Hepatocyte (in vitro differentiated cells): Measurements from ENCODE around the gene TAPT1. TPM values are rescaled to one million over a fixed set of nuclear protein-coding genes. Genes with fewer than 3 reads are reported as not detected.

Experiments used
- DNase-seq: peaks from one replicate; pipeline ENCODE4 v3.0.0-alpha.2; 2016; ENCODE audit warnings: low spot score
- H2AFZ ChIP-seq: fragments of 200-600 bp; sonication (generic); 2 replicates; pipeline ENCODE4 v1.6.0; 2016; ENCODE audit warnings: antibody characterized with exemption, mild to moderate bottlenecking
- H3K27ac ChIP-seq: fragments of 200-600 bp; sonication (generic); 2 replicates; pipeline ENCODE4 v1.5.1; 2016; ENCODE audit warnings: mild to moderate bottlenecking
- H3K27me3 ChIP-seq: fragments of 200-600 bp; sonication (generic); 2 replicates; pipeline ENCODE4 v1.6.1; 2016
- H3K36me3 ChIP-seq: fragments of 200-600 bp; sonication (generic); replicated peaks from 2 replicates; pipeline ENCODE4 v1.5.1; 2016; ENCODE audit warnings: low read depth; ENCODE audit not compliant: insufficient read depth
- H3K4me1 ChIP-seq: fragments of 200-600 bp; sonication (generic); 2 replicates; pipeline ENCODE4 v1.5.1; 2016; ENCODE audit warnings: mild to moderate bottlenecking, moderate library complexity; ENCODE audit not compliant: insufficient read depth
- H3K4me2 ChIP-seq: fragments of 200-600 bp; sonication (generic); 2 replicates; pipeline ENCODE4 v1.6.0; 2016
- H3K4me3 ChIP-seq: fragments of 200-600 bp; sonication (generic); 2 replicates; pipeline ENCODE4 v1.5.1; 2016; ENCODE audit warnings: mild to moderate bottlenecking
- H3K79me2 ChIP-seq: fragments of 200-600 bp; sonication (generic); 2 replicates; pipeline ENCODE4 v1.6.0; 2017; ENCODE audit warnings: mild to moderate bottlenecking
- H3K9me2 ChIP-seq: fragments of 200-600 bp; sonication (generic); replicated peaks from 2 replicates; pipeline ENCODE4 v1.6.0; 2017; ENCODE audit warnings: mild to moderate bottlenecking; ENCODE audit not compliant: insufficient read depth
- H3K9me3 ChIP-seq: fragments of 200-600 bp; sonication (generic); 2 replicates; pipeline ENCODE4 v1.5.1; 2016; ENCODE audit warnings: low read depth, mild to moderate bottlenecking
- H4K20me1 ChIP-seq: fragments of 200-600 bp; sonication (generic); 2 replicates; pipeline ENCODE4 v1.6.0; 2016; ENCODE audit warnings: mild to moderate bottlenecking; ENCODE audit not compliant: insufficient read depth, poor library complexity, severe bottlenecking
- EZH2 ChIP-seq: fragments of 200-600 bp; sonication (generic); IDR thresholded peaks from 2 replicates; pipeline ENCODE4 v1.6.1; 2016; ENCODE audit warnings: antibody characterized with exemption, mild to moderate bottlenecking, borderline replicate concordance
- EZH2phosphoT487 ChIP-seq: fragments of 200-600 bp; sonication (generic); IDR thresholded peaks from one replicate; pipeline ENCODE4 v1.6.1; 2018; ENCODE audit warnings: antibody characterized with exemption, mild to moderate bottlenecking, low read depth, moderate library complexity; ENCODE audit not compliant: unreplicated experiment, severe bottlenecking
- WGBS: methylation state at CpG from one replicate; pipeline ENCODE4 v1.1.6; 2016; ENCODE audit warnings: low lambda C conversion rate; ENCODE audit errors: missing lambda C conversion rate; 5-methylcytosine and 5-hydroxymethylcytosine counted together
- polyA plus RNA-seq: library from polyadenylated mRNA; unstranded; fragments of >200 nt; fragmentation: Nextera tagmentation; extraction: Ambion mirVana; gene quantifications from 2 replicates; pipeline ENCODE4 v1.2.1, GENCODE V29; 2016
- total RNA-seq: library from RNA; depleted of rRNA; stranded (reverse); fragments of >200 nt; gene quantifications from 2 replicates; pipeline ENCODE4 v1.2.3, GENCODE V29; 2014
- TF ChIP-seq, protein P1 (sequence below): fragments of 200-600 bp; sonication (generic); IDR thresholded peaks from 2 replicates; pipeline ENCODE4 v1.5.1; 2016; ENCODE audit warnings: antibody characterized with exemption, mild to moderate bottlenecking; ENCODE audit not compliant: poor library complexity

Gene TAPT1
- total and polyA plus RNA-seq, 2 experiments from 2014 or later: 12.9 to 19.3 TPM

DNA sequence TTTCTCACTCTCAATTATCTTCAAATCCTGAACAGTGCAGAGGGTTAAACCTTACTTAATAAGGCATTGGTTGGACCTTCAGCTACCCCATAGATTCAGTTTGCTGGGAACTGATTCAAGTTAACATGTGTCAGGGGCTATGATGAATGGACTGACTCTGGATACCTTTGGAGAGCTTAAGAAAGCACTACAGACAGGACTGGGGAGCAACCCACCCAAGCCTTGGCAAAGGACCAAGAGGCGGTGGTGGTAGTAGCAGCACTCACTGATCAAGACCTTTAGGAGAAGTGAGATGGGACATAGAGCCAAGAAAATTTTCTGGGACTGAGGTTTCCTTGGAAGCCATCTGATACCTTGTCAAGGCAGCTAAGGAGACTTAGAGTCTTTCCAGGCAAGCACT, 43.0 kb upstream of the TAPT1 start:
- Histone ChIP-seq H3K36me3 (no peaks in the 10 kb centered on the region), H3K27me3 (no peaks in the 10 kb centered on the region), H3K4me2 (no peak overlapping the region), H2AFZ (no peak overlapping the region), H3K4me3 (no peak overlapping the region), H3K79me2 (no peaks in the 10 kb centered on the region), H3K9me2 (no peaks in the 10 kb centered on the region), H3K27ac (no peak overlapping the region), H3K9me3 (no peaks in the 10 kb centered on the region), H3K4me1 (no peaks in the 10 kb centered on the region), H4K20me1 (no peaks in the 10 kb centered on the region)
- no peak for DNase-seq
- TF ChIP-seq EZH2 (no peak), EZH2phosphoT487 (no peak)
- TF ChIP-seq, protein P1, sequence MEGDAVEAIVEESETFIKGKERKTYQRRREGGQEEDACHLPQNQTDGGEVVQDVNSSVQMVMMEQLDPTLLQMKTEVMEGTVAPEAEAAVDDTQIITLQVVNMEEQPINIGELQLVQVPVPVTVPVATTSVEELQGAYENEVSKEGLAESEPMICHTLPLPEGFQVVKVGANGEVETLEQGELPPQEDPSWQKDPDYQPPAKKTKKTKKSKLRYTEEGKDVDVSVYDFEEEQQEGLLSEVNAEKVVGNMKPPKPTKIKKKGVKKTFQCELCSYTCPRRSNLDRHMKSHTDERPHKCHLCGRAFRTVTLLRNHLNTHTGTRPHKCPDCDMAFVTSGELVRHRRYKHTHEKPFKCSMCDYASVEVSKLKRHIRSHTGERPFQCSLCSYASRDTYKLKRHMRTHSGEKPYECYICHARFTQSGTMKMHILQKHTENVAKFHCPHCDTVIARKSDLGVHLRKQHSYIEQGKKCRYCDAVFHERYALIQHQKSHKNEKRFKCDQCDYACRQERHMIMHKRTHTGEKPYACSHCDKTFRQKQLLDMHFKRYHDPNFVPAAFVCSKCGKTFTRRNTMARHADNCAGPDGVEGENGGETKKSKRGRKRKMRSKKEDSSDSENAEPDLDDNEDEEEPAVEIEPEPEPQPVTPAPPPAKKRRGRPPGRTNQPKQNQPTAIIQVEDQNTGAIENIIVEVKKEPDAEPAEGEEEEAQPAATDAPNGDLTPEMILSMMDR: no peak
- WGBS: 100% methylated on average over 1 of the region's 1 CpG

DNA sequence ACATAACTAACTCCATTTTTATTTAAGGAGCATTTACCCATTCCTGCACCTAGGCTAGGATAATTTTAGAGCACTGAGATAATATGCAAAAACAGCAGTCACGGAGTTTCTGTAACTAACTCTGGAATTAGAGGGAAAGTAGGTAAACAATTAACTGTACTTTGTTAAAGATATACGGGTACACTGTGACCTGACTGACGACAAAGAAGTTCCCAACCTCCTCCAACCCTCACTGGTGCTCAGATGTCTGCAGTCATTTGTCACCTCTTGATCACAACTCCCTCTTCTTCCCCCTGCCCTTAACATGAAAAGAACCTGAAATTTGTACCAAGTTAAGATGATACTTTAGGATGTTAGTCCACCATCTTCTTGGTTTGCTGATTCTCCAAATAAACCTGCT, 42.0 kb upstream of the TAPT1 start:
- TF ChIP-seq EZH2phosphoT487: no peak
- no peak for TF ChIP-seq EZH2
- TF ChIP-seq, protein P1: no peak
- H3K4me1 ChIP-seq: no peaks in the 10 kb centered on the region
- H3K4me3 ChIP-seq: no peak overlapping the region
- no peaks in the 10 kb centered on the region for H3K36me3 ChIP-seq
- no peaks in the 10 kb centered on the region for H3K9me3 ChIP-seq
- H3K9me2 ChIP-seq: no peaks in the 10 kb centered on the region
- no peaks in the 10 kb centered on the region for H3K79me2 ChIP-seq
- H3K4me2 ChIP-seq: no peak overlapping the region
- H3K27ac ChIP-seq: no peak overlapping the region
- H2AFZ ChIP-seq: no peak overlapping the region
- H3K27me3 ChIP-seq: no peaks in the 10 kb centered on the region
- 74% methylated on average over 3 of the region's 3 CpGs for WGBS
- no peaks in the 10 kb centered on the region for H4K20me1 ChIP-seq
- DNase-seq: no peak

DNA sequence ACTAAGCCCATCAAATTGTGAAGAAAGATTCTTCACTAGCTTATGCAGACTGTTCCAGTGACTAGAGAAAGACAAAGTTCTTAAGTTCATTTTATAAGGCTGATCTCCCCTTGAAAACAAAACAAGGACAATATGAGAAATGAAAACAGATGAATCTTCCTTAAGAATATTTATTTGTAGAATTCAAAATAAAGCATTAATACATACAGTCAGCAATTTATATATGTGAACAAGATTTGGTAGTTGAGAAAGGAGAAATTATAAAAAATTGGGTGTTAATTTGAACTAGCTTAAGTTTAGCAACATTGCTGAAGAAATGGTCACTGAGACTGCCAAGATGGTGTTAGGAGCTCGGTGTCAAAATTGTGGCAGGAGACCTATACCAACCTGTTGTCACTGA, 41.4 kb upstream of the TAPT1 start:
- Histone ChIP-seq H3K9me2 (no peaks in the 10 kb centered on the region), H2AFZ (no peak overlapping the region), H3K4me1 (no peaks in the 10 kb centered on the region), H4K20me1 (no peaks in the 10 kb centered on the region), H3K79me2 (no peaks in the 10 kb centered on the region), H3K27ac (no peak overlapping the region), H3K4me3 (no peak overlapping the region), H3K9me3 (no peaks in the 10 kb centered on the region), H3K4me2 (no peak overlapping the region), H3K27me3 (no peaks in the 10 kb centered on the region), H3K36me3 (no peaks in the 10 kb centered on the region)
- DNase-seq: no peak
- WGBS: 91% methylated on average over 1 of the region's 1 CpG
- TF ChIP-seq, protein P1: no peak
- no peak for TF ChIP-seq EZH2
- no peak for TF ChIP-seq EZH2phosphoT487

DNA sequence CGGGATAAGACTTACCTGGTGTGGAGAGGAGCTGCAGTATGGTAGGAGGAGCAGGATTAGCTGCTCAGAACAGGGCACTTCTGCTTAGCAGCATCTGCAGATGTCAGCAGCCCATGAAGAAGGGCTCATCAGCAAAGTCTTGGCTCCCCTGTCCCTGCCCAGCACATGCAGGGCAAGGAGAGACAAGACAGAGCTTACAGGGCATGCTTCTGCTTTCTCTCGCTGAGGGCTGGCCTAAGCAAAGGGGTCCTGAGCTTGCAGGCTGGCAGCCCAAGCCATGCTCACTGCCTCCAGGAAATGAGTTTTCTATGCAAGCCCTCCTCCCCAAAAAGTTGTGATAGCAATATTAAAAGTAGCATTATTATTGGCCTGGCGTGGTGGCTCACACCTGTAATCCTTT, 39.5 kb upstream of the TAPT1 start:
- WGBS: 100% methylated on average over 3 of the region's 3 CpGs

More for the DNA sequence above, 39.5 kb upstream of the TAPT1 start:
- H2AFZ ChIP-seq: no peak overlapping the region
- H3K4me1 ChIP-seq: no peaks in the 10 kb centered on the region
- no peaks in the 10 kb centered on the region for H3K9me3 ChIP-seq
- no peaks in the 10 kb centered on the region for H3K36me3 ChIP-seq
- no peaks in the 10 kb centered on the region for H3K27me3 ChIP-seq
- no peak overlapping the region for H3K27ac ChIP-seq
- H3K79me2 ChIP-seq: no peaks in the 10 kb centered on the region
- no peak overlapping the region for H3K4me2 ChIP-seq
- DNase-seq: no peak
- H3K9me2 ChIP-seq: no peaks in the 10 kb centered on the region
- TF ChIP-seq EZH2: no peak
- no peak overlapping the region for H3K4me3 ChIP-seq
- H4K20me1 ChIP-seq: no peaks in the 10 kb centered on the region
